Measurements from ENCODE around the gene NPIPB2.
"Not testable (repeated sequence)": the region's sequence is repeated elsewhere in the genome, so short reads cannot be mapped to it uniquely, and the experiment has no call there.

The NPIPB2 gene

GRCh38 chr16:11941945-11942344 is at the start of gene NPIPB2:
Gene NPIPB2 (minus strand): TSS chr16:11942045. CDS start chr16:11942045, 0 bp downstream.
- not testable (repeated sequence) for DNase-seq (ENCODE audit: low read depth in 2 of 3, low spot score in 2 of 3)

GRCh38 chr16:11990702-11991390 is 49.0 kb upstream of the NPIPB2 start:
- DNase-seq (ENCODE audit: low read depth in 2 of 3, low spot score in 2 of 3): no peak

- DNase-seq (ENCODE audit: low read depth in 2 of 3, low spot score in 2 of 3): no peak
Measured at GRCh38 chr16:11988258-11988978, 46.6 kb upstream of the NPIPB2 start.

GRCh38 chr16:11986521-11987057 is 44.7 kb upstream of the NPIPB2 start:
- DNase-seq (ENCODE audit: low read depth in 2 of 3, low spot score in 2 of 3): no peak

GRCh38 chr16:11985250-11985649 is 43.4 kb upstream of the NPIPB2 start:
- DNase-seq (ENCODE audit: low read depth in 2 of 3, low spot score in 2 of 3): no peak

GRCh38 chr16:11980136-11980844 is 38.4 kb upstream of the NPIPB2 start:
- no peak for DNase-seq (ENCODE audit: low read depth in 2 of 3, low spot score in 2 of 3)

DNA sequence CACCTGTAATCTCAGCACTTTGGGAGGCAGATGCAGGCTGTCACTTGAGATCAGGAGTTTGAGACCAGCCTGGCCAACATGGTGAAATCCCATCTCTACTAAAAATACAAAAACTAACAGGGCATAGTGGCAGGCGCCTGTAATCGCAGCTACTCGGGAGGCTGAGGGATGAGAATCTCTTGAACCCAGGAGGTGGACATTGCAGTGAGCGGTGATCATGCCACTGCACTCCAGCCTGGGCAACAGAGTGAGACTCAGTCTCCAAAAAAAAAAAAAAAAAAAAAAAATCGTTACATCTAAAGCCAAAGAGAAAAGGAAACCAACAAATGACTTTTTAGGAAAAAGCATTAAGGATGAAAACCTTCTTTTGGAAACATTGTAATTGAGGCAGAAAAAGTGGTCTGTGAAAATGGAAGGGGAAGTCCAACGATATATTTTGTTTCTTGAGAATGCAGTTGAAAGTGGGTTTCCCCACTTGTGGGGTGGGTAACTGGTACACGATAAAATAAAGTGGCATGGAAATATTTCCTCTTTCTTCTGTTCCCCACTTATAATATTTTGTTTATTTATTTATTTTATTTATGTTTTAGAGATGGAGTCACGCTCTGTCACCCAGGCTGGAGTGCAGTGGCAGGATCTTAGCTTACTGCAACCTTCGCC is 37.3 kb upstream of the NPIPB2 start:
- no peak for DNase-seq (ENCODE audit: low read depth in 2 of 3, low spot score in 2 of 3)

DNA sequence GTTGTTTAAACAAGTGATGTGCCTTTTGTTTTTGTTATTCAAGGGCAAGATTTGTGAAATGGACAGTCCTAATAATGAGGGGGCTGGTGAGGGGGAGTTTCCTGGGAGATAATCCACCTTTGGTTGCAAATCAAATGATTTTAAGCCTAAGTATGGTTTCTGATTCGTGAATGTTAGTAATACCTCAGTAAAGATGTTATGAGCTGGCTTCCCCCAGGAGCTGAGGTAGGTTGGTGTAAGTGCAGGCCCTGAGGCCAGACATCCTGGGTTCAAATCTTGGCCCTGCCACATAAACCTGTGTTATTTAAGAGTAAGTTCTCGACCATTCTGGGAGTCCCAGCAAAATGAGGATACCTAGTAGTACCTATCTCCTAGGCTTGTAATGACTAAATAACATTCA is 36.2 kb upstream of the NPIPB2 start:
- no peak for DNase-seq (ENCODE audit: low read depth in 2 of 3, low spot score in 2 of 3)

GRCh38 chr16:11977376-11978041 is 35.7 kb upstream of the NPIPB2 start:
- no peak for DNase-seq (ENCODE audit: low read depth in 2 of 3, low spot score in 2 of 3)

GRCh38 chr16:11976850-11977375 is 35.1 kb upstream of the NPIPB2 start:
- DNase-seq (ENCODE audit: low read depth in 2 of 3, low spot score in 2 of 3): peak in 1 of 3 experiments; percentile 1

DNA sequence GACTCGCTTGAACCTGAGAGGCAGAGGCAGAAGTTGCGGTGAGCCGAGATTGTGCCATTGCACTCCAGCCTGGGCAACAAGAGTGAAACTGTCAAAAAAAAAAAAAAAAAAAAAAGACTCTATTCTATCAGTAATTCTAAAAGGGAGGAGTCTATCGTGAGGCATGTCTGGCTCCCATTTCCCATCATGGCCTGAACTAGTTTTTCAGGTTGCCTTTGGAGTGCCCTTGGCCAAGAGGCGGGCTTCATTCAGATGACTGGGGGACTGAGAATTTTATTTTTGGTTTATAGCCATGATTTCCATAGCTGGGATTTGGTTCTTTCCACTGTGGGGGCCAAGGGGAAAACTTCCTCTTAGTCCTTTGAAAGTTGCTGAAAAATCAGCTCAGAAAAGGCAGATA is 31.2 kb upstream of the NPIPB2 start:
- no peak for DNase-seq (ENCODE audit: low read depth in 2 of 3, low spot score in 2 of 3)

DNA sequence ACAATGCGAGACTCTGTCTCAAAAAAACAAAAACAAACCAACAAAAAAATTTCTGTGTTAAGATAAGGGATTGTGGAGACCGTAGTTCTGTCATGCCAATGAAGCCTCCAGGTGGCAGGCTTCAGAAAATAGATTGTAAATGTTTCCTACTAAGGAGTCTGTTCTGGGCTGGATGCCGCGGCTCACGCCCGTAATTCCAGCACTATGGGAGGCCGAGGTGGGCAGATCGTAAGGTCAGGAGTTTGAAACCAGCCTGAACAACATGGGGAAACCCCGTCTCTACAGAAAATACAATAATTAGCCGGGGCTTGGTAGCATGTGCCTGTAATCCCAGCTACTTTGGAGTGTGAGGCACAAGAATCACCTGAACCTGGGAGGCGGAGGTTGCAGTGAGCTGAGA is 30.3 kb upstream of the NPIPB2 start:
- DNase-seq (ENCODE audit: low read depth in 2 of 3, low spot score in 2 of 3): no peak

DNA sequence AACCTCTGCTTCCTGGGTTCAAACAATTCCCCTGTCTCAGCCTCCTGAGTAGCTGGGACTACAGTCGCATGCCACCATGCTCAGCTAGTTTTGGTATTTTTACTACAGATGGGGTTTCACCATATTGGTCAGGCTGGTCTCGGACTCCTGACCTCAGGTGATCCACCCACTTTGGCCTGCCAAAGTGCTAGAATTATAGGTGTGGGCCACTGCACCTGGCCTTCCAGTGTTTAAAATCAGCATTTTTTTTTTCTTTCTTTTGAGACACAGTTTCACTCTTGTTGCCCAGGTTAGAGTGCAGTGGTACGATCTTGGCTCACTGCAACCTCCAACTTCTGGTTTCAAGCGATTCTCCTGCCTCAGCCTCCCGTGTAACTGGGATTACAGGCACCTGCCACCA is 28.4 kb upstream of the NPIPB2 start:
- DNase-seq (ENCODE audit: low read depth in 2 of 3, low spot score in 2 of 3): not testable (repeated sequence)

GRCh38 chr16:11968577-11968976 is 26.7 kb upstream of the NPIPB2 start:
- DNase-seq (ENCODE audit: low read depth in 2 of 3, low spot score in 2 of 3): no peak

DNA sequence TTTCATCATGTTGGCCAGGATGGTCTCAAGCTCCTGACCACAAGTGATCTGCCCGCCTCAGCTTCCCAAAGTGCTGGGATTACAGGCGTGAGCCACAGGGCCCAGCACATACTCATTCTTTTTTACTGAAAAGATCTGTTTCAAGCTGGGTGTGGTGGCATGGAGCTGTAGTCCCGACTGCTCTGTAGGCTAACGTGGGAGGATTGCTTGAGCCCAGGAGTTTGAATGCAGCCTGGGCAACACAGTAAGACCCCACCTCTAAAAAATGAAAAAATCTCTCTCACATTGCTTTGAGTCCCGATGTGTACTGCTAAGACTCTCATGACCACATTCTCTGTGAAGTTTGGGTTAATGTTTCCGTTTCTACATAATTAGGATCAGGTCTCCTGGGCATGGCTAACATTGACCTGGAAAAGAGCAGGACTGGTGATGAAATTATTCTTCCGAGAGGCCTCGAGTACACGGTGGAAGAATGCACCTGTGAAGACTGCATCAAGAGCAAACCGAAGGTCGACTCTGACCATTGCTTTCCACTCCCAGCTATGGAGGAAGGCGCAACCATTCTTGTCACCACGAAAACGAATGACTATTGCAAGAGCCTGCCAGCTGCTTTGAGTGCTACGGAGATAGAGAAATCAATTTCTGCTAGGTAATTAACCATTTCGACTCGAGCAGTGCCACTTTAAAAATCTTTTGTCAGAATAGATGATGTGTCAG is 25.5 kb upstream of the NPIPB2 start:
- DNase-seq (ENCODE audit: low read depth in 2 of 3, low spot score in 2 of 3): no peak

GRCh38 chr16:11966173-11966572 is 24.3 kb upstream of the NPIPB2 start:
- no peak for DNase-seq (ENCODE audit: low read depth in 2 of 3, low spot score in 2 of 3)

- DNase-seq (ENCODE audit: low read depth in 2 of 3, low spot score in 2 of 3): no peak
Measured at GRCh38 chr16:11964761-11965551, 23.1 kb upstream of the NPIPB2 start, which contains the start of gene TNFRSF17. Gene TNFRSF17 (plus strand): TSS chr16:11965210. CDS start chr16:11965325, 115 bp downstream.

GRCh38 chr16:11963706-11964105 is 21.9 kb upstream of the NPIPB2 start:
- DNase-seq (ENCODE audit: low read depth in 2 of 3, low spot score in 2 of 3): no peak

GRCh38 chr16:11962978-11963377 is 21.1 kb upstream of the NPIPB2 start:
- DNase-seq (ENCODE audit: low read depth in 2 of 3, low spot score in 2 of 3): not testable (repeated sequence)
